ENCODE data around the gene FNDC3A. TPM values are rescaled to one million over a fixed set of nuclear protein-coding genes. Genes with fewer than 3 reads are reported as not detected.

Gene FNDC3A
- total and polyA plus RNA-seq, 2 donors from 2014 or later: 12.5 to 67.8 TPM

DNA sequence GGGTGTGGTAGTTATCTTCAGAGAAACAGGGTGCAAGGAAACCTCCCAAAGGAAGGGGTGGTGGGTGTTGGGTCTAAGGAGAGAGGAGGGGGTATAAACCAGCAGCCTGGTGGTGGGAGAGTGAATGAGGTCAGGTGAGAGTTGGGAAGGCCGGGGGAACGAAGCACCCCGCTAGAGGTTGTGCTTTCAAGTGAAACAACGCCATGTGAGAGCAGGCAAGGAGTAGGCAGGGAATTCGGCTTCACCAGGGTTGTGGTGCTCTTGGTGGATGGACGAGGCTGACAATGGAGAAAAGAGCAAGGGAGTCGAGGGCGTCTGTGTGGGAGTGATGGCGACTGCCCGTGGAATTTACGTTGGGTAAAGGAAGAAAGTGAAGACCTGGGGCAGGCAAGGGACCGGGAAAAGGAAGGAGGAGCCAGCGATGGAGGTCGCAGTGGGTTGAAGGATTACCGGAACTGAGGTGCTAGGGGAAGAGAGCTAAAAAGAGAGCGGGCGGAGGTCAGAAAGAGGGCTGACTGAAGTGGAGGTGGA, 242.3 kb downstream of the FNDC3A start:
- no peaks in the 10 kb centered on the region for H3K36me3 ChIP-seq (ENCODE audit: control insufficient read depth in 2 of 3, insufficient read depth in 3 of 3, low read length in 3 of 3)
- peaks cover 0 to 9% (median 0%) of the 10 kb centered on the region in 3 donors for H3K4me1 ChIP-seq (ENCODE audit: control insufficient read depth in 2 of 3, insufficient read depth in 2 of 3, low read depth in 1 of 3, low read length in 3 of 3)
- DNase-seq (peak in 2 of 5 donors; percentile 19 to 30), FAIRE-seq (no peak)
- H3K27ac ChIP-seq (ENCODE audit: low read depth in 2 of 2, low read length in 2 of 2): no peak overlapping the region
- no peak overlapping the region for H3K4me3 ChIP-seq (ENCODE audit: low read length in 3 of 3)
- TF ChIP-seq CTCF (IDR thresholded peaks at IDR 0.05; ENCODE audit: borderline replicate concordance, extremely low read depth, insufficient read depth): no peak
- no peaks in the 10 kb centered on the region for H3K9me3 ChIP-seq (ENCODE audit: control insufficient read depth in 2 of 3, insufficient read depth in 1 of 3, low read length in 3 of 3)
- intact Hi-C loops (cut with DNase I): no loop called here
- H3K9ac ChIP-seq (ENCODE audit: low read length in 3 of 3): no peak overlapping the region
- peaks cover 26% of the 10 kb centered on the region for H3K27me3 ChIP-seq (ENCODE audit: control insufficient read depth, insufficient read depth, low read length)

DNA sequence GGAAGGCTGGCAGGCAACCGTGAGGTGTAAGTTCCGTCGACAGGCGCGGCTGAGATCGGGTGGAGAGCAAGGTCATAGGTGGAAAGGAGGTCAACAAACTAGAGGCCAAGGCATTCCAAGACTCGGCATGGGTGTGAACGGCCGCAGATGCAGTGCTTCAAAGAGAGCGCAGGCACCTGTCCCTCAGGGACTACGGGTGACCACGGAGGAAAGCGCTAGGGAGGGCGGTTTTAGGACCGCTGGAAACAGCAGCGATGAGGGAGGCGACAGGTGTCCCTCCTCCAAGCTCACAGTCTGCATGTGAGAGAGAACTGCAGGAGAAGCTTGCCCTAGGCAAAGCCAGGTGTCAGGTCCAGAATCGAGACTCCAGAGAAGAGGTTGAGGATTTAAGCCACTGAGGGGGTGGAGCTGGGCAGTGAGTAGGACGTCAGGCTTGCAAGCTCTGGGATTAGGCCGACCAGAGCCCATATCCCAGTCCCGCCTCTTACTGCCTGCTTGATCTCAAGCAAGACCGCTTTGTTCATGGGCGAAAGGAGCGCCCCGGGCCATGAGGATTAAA, 242.9 kb downstream of the FNDC3A start:
- no peak for TF ChIP-seq CTCF (IDR thresholded peaks at IDR 0.05; ENCODE audit: borderline replicate concordance, extremely low read depth, insufficient read depth)
- no peaks in the 10 kb centered on the region for H3K9me3 ChIP-seq (ENCODE audit: control insufficient read depth in 2 of 3, insufficient read depth in 1 of 3, low read length in 3 of 3)
- peaks cover 0 to 9% (median 0%) of the 10 kb centered on the region in 3 donors for H3K4me1 ChIP-seq (ENCODE audit: control insufficient read depth in 2 of 3, insufficient read depth in 2 of 3, low read depth in 1 of 3, low read length in 3 of 3)
- peak in 4 of 5 donors; percentile 43 to 65 (median 52) for DNase-seq
- intact Hi-C loops (cut with DNase I): no loop called here
- no peak for FAIRE-seq
- H3K27ac ChIP-seq (ENCODE audit: low read depth in 2 of 2, low read length in 2 of 2): no peak overlapping the region
- H3K4me3 ChIP-seq (ENCODE audit: low read length in 3 of 3): no peak overlapping the region
- peaks cover 28% of the 10 kb centered on the region for H3K27me3 ChIP-seq (ENCODE audit: control insufficient read depth, insufficient read depth, low read length)
- no peak overlapping the region for H3K9ac ChIP-seq (ENCODE audit: low read length in 3 of 3)
- no peaks in the 10 kb centered on the region for H3K36me3 ChIP-seq (ENCODE audit: control insufficient read depth in 2 of 3, insufficient read depth in 3 of 3, low read length in 3 of 3)

DNA sequence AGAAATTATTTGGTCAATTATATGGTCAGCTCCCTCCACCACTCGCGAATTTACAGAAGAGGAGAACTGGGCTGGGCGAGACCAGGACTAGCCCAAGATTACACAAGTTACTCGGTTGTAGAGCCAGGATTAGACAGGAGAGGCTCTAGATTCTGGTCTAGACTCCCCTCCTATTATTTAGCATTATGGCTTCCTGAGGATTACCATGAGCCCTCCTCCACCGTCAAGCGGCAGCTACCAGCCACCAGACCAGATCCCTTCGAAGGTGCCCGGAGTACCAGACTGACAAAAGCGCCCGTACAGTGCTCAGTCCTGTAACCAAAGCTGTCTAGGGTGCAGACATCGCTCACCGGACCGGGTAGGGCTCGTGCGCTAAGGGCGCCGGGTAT, 243.9 kb downstream of the FNDC3A start:
- Histone ChIP-seq H3K9ac (ENCODE audit: low read length in 3 of 3) (no peak overlapping the region), H3K27ac (ENCODE audit: low read depth in 2 of 2, low read length in 2 of 2) (no peak overlapping the region), H3K9me3 (ENCODE audit: control insufficient read depth in 2 of 3, insufficient read depth in 1 of 3, low read length in 3 of 3) (no peaks in the 10 kb centered on the region), H3K36me3 (ENCODE audit: control insufficient read depth in 2 of 3, insufficient read depth in 3 of 3, low read length in 3 of 3) (no peaks in the 10 kb centered on the region), H3K27me3 (ENCODE audit: control insufficient read depth, insufficient read depth, low read length) (peaks cover 29% of the 10 kb centered on the region), H3K4me1 (ENCODE audit: control insufficient read depth in 2 of 3, insufficient read depth in 2 of 3, low read depth in 1 of 3, low read length in 3 of 3) (peaks cover 0 to 9% (median 0%) of the 10 kb centered on the region in 3 donors), H3K4me3 (ENCODE audit: low read length in 3 of 3) (peak overlapping the region in 2 of 3 donors; percentile 49 to 57)
- FAIRE-seq (no peak), DNase-seq (no peak)
- intact Hi-C loops (cut with DNase I): no loop called here
- no peak for TF ChIP-seq CTCF (IDR thresholded peaks at IDR 0.05; ENCODE audit: borderline replicate concordance, extremely low read depth, insufficient read depth)
